H7 (cell line): ENCODE data around the gene CDC42BPA. TPM values are rescaled to one million over a fixed set of nuclear protein-coding genes. Genes with fewer than 3 reads are reported as not detected.

Source experiments
- DNase-seq: peaks from one replicate; pipeline ENCODE4 v3.0.0; 2012
- H3K27me3 ChIP-seq: 2 replicates; pipeline ENCODE4 v1.6.0; 2011; ENCODE audit warnings: mild to moderate bottlenecking, low read length; ENCODE audit not compliant: control insufficient read depth, insufficient read depth
- H3K36me3 ChIP-seq: replicated peaks from 2 replicates; pipeline ENCODE4 v1.5.1; 2011; ENCODE audit warnings: low read length; ENCODE audit not compliant: control insufficient read depth, insufficient read depth
- H3K4me3 ChIP-seq: 2 replicates; pipeline ENCODE4 v1.5.1; 2011; ENCODE audit warnings: low read depth, mild to moderate bottlenecking, control low read depth, low read length, moderate library complexity; ENCODE audit not compliant: insufficient read depth
- total RNA-seq: library from RNA; depleted of rRNA; stranded (reverse); fragments of >200 nt; shearing (Covaris generic); gene quantifications from 2 replicates; pipeline ENCODE4 v1.2.3, GENCODE V29; 2014; rRNA removed

CDC42BPA gene
- total RNA-seq, 1 experiment from 2014 or later, result 26.1 TPM

DNA sequence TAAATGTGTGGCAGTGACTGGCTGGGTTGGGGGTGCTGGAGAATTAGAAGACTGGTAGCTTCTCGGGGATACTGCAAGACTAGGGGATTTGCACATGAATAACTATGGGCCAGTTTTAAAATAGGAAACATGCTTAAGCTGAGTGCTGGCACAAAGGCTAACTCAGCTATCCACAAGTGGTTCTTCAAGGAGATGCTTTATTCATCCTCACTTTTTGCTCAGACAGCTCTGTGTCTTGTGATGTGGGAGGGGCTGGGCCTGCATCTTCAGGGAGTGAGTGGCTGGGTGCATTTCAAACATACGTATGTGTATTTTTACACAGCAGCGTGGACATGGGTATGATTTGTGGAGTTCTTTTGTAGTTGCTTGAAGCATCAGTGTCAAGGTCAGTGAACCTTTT, 375.9 kb downstream of the CDC42BPA start:
- Histone ChIP-seq H3K27me3 (peaks cover 8% of the 10 kb centered on the region), H3K4me3 (no peak overlapping the region), H3K36me3 (no peaks in the 10 kb centered on the region)
- DNase-seq, result no peak

- no peaks in the 10 kb centered on the region for H3K36me3 ChIP-seq
- DNase-seq, result no peak
- H3K4me3 ChIP-seq, result peak overlapping the region; percentile 77
- H3K27me3 ChIP-seq, result peaks cover 8% of the 10 kb centered on the region
Measured at GRCh38 chr1:226940806-226941067, 377.6 kb downstream of the CDC42BPA start.

DNA sequence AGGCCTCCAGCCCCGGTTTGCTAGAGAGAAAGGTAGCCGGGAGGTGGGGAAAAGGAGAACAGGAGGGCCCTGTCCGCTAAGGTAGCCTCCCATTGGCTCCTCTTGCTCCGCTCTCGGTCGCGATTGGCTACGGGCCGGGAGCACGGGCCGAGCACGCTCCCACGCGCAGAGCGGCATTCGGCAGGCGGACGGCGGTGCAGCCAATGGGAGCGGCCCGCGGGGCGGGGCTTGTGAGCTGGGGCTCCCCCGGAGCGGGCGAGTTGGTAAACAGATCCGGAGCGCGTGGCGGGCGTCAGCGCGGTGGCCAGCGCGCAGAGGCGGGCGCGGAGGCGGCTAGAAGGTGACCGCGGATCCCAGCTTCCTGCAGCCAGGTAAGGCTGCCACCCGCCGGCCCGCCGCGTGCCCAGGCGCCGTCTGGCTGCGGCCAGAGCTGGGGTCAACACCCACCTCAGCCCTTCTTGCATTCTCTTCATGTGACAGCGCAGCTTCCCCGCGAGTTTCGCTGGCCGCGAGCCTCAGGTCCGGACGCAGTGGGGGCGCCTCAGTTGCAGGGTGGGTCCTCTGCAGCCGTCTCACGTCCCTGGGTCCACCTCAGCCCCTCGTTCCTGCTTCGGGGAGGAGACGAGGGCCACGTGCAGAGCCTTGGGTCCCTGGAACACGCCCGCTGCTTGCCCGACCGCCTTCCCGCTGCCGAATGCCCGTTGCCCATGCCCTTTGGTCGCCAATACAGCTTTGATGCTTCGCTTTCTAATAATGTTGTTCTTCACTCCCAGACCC, 378.1 kb downstream of the CDC42BPA start, which contains the start of gene COQ8A:
COQ8A (plus strand) TSS at position 266 of the 777 bp plus-strand sequence. CDS start 21,092 bp downstream, outside the sequence.
- Histone ChIP-seq H3K36me3 (no peaks in the 10 kb centered on the region), H3K27me3 (peaks cover 8% of the 10 kb centered on the region), H3K4me3 (peak within 1 kb of the TSS; percentile 77)
- DNase-seq, result peak; percentile 99

Other genes starting within 250 kb of the CDC42BPA start
- 21.9 and 37.8 TPM in 2 replicates for gene ZNF678, start 245.1 kb upstream of the CDC42BPA start, total RNA-seq